Anterior cingulate cortex (tissue), 58 donors: ENCODE measurements around the gene MET.

Experiments
- DNase-seq, 58 donors: peaks; one replicate each; lab custom pipeline; 2025; lab: John Stamatoyannopoulos, UW

The MET gene

DNA sequence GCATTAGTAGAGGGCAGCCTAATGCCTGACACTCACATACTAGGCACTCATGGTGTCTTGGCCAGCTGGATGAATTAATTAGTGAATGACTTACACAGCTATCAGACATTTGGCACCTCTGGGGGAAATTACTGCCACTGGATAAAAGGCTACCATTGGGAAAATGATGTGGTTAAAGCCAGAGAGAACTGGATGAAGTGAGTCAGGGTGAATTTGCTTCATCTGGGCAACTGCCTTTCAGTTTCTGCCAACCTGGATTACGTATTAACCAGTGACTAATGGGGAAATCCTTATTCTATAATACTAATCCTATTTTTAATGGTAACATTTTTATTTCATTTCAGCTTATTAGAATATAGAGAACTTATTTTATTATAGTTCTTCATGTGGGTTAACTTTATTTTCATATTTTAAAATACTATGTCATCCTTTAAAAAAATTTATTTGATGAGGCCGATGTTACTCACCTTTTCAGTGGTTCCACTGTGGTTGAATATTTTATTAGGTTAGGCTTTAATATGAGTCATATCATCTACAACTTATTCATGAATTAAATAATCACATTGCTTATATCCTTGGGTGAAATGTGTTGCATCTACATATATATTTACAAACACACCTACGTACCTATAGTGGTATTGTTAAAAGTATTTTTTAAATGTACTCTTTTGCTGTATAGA, 104.8 kb downstream of the MET start:
- DNase-seq = peak in 1 of 58 donors; percentile 9

DNA sequence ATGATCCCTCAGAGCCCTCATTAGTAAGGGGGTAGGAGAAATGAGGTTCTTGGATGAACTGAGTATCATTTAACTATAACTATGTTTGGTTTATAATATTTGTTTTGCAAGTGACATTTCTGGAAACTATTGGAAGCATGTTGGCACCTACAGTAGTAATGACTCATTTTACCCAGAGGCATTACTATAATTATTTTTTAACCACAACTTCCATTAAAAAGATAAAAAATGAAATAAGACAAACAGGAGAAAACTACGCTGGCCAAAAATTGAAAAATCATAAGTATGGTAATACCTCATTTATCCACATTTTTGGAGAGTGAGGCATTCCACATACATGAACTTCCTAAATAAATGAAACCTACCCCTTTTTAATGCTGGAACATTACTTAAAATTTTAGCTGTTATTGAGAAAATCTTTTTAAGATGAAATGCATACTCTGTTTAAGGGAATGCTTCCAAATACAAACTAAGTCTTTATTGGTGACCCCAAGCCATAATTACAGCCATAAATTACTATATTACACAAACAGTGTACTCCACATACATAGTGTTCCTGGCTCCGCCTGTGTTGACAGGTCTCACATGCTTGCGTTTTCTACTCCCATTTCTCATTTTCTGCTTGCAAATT, 105.8 kb downstream of the MET start:
- DNase-seq = no peak

DNA sequence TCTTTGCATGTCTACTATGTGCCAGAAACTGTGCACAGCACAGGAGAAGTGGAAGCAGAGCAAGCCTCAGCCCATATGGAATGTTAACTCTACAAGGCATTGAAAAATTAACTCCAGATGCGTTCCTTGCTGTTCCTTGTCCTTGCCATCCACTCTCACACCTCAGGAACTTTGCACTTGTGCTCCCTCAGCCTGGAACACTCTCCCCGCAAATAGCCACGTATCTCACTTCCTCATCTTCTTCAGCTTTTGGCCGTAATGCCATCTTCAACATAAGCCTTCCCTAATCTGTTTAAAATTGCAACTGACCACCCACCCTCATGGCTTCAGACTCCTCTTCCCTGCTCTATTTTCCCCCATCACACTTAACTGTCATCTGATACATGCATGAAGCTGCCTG, 107.2 kb downstream of the MET start:
- no peak for DNase-seq

DNA sequence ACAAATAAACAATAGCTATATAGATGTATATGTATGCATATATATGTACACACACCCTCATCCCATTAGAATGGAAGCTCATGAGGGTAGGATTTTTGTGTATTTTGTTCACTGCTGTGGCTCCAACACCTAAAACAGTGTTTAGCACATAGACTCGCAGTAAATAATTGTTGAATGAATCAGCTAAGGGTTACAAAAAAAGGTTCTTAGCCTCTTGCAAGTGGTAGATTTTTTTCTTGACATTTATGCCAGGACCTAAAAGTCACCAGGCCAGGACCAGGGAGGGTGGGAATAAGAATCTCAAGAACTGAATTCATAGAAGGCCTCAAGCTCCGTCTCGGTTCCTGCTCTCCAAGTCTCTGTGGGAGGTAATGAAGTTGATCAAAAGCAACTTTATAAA, 107.9 kb downstream of the MET start:
- no peak for DNase-seq

DNA sequence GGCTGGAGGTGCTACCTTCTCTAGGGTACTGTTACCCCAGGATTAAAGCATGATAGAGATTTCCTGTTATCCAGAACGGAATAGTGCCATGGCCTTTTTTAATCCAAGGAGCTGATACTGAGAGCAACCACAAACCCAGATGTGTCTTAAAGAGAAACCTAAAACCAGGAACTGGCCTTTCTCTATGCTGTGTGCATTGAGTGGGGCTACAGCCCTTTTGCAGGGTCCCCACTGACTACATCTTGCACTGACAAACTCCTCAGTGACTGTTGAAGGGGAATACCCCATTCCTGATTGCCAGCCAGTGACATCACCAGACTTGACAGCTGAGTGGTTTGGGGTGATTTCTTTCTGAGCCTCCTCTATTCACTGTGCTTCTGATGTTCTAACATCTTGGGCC, 108.5 kb downstream of the MET start:
- no peak for DNase-seq

DNA sequence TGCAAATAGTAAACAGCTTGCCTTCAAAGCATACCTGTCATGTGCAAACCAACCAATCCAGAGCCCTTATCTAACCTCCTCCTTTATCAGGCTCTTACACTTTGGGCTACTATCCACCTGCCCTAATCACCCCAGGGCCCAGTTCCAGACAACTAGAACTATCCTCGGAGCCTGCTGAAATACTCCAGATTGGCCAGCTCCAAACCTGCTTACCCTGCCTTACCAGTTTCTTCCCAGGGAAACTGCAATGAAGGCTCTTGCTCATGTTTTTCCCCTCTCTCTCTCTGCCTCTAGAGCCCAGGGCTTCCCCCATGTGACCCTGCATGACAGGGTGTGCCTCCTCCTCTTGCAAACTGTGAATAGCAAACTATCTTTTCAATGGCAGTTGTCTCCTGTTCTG, 109.0 kb downstream of the MET start:
- DNase-seq = no peak

DNA sequence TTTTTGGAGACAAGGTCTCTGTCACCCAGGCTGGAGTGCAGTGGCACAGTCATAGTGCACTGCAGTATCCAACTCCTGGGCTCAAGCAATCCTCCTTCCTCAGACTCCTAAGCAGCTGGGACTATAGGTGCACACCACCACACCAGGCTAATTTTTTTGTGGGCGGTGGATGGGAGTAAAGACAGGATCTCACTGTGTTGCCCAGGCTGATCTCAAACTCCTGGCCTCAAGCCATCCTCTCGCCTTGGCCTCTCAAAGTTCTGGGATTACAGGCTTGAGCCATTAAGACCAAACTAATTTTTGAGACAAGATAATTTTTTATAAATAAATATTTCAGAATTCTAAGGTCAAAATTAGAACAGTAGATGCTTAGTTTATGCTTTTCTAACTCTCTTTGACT, 109.6 kb downstream of the MET start:
- DNase-seq = no peak

DNA sequence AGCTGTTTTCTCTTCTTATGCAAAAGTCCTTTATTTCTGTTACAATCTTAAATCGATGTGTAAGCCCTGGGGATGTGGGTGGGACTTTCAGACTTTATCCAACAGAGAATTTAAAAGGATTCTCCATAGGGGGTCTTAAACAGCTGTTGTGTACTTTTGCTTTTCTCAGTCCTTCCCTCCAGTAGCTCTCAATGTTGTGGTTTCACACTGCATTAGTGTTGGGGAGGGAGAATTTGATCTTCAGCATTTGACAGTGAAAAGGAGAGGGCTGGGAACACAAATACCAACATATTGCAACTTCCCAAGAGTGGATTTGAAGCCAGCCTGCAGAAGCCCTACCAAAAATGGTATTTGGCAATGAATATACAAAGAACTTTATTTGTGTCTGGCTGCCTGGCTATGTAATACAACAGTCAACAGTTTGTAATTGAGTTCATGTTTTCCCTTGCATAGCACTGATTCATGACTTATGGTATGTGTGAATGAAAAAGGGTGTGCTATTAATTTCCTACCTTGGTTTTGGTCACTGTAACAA, 110.2 kb downstream of the MET start:
- no peak for DNase-seq

DNA sequence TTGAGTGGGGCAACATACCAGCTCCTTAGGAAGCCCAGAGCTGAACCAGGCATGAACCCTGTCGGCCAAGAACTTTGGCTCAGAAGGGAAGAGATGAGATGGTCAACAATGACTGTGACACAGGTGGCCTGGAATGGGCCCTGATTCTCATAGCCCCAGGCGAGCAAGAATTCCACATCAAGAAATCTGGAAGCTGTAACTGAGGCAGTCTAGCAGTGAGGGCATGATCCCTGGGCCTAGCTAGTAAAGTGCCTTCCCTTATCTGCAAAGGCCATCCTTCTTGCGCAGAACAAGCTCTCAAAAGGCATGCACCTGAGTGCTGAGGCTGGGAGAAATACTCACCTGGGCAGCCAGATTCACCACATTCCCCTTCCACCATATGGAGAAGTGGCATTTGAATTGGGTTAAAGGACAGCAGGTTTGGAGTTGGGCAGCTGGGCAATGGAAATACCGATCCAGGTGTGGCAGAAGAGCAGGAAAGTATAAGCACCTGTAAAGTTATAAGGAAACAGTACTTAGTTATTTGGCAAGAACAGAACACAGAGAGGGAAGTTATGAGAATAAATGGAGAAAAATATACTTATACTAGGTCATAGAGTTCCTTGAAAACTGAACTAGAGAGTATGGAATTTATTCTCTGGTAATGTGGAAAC, 111.8 kb downstream of the MET start:
- DNase-seq = no peak

DNA sequence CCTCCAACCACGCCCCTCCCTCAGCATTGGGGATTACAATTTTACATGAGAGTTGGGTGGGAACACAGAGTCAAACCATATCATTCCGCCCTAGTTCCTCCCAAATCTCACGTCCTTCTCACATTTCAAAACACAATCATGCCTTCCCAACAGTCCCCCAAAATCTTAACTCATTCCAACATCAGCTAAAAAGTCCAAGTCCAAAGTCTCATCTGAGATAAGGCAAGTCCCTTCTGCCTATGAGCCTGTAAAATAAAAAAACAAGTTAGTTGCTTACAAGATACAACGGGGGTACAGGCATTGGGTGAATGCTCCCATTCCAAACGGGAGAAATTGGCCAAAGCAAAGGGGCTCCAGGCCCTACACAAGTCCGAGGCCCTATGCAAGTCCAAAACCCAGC, 112.7 kb downstream of the MET start:
- DNase-seq = no peak

DNA sequence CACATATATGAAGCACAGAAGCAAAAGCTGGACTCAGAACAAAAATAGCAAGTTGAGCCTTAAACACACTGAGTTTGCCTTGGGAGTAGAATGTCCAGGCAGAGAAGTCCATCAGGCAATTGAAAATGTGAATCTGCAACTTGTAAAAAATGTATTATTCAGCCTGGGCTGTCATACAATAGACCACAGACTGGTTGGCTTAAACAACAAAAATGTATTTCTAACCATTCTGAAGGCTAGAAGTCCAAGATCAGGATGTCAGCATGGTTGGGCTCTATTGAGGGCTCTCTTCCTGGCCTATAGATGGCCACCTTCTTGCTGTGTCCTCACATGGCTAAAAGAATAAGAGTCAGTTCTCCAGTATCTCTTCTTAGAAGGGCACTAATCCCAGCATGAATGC, 113.8 kb downstream of the MET start:
- DNase-seq = no peak

DNA sequence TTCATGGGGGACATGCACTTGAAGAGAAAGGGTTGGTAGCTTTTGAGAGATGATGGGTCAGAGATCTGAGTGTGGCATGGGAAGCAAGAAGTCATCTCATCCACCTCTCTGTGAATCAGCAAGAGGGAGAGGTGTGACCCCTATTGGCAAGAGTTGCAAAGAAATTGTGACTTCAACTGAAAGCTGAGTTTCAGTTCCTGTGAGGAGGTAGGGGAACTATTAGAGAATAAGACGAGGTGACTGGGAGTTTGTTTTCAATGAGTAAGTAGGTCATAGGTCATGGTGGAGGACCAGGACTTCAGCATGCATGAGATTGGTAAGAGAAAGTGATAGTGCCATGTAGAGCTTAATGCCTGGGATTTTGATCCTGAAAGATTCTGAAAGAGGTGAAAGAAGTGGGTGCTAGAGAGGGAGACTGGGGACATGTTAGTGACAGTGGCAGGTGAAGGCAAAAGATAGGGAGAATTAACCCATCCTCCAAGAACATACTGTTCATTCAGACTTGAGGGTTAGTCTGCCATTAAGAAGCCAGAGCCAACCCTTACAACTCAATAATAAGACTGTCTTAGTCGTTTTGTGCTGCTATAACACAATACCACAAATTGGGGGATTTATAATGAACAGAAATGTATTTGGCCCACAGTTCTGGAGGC, 114.9 kb downstream of the MET start:
- DNase-seq = no peak

DNA sequence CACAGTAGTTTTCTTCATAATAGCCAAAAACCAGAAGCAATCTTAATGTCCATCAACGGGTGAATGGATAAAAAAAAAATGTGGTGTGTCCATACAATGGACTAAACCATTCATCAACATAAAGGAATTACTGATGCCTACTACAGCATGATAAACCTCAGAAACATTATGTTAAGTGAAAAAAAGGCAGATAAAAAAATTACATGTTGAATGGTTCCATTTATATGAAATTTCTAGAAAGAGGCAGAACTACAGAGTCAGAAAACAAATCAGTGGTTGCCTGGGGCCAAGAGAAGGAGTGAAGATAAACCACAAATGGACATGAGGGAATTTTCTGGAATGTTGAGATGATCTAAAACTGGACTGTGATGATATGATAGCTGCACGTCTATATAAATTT, 115.9 kb downstream of the MET start:
- no peak for DNase-seq

DNA sequence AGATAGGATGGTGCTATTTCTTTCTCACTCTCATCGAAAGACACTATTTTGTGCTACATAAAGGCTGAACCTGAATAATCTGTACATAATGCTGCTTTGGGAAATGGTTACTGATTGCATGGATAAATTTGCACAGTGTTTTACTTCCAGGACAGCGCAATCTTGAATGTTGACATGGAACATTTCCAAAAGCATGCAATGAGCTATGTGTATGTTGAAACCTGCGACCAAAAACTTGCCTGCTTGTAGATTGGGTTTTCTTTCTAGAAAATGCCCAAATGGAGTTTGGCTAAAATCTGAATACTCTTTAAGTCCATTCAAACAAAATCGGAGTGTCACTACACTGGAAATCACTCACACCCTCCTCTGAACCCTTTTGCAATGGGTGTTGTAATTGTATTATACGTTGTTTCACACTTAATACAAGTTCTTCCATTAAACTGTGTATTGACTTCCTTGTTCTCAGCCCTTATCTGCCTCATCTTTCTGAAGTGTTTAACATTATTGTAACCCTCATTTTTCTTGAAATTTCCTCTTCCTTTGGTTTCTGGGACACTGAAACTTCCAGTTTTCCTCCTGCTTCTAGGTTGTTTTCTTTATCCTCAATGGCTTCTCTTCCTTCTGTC, 116.7 kb downstream of the MET start:
- DNase-seq = no peak

DNA sequence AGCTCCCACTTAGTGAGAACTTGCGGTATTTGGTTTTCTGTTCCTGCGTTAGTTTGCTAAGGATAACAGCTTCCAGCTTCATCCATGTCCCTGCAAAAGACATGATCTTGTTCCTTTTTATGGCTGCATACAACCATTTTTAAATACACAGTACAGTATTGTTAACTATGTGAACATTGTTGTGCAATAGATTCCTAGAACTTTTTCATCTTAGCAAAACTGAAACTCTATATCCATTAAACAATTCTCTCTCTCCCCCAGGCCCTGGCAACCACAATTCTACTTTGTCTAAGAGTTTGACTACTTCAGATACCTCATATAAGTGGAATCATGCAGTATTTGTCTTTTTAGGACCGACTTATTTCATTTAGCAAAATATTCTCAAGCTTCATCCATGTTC, 118.0 kb downstream of the MET start:
- DNase-seq = no peak

DNA sequence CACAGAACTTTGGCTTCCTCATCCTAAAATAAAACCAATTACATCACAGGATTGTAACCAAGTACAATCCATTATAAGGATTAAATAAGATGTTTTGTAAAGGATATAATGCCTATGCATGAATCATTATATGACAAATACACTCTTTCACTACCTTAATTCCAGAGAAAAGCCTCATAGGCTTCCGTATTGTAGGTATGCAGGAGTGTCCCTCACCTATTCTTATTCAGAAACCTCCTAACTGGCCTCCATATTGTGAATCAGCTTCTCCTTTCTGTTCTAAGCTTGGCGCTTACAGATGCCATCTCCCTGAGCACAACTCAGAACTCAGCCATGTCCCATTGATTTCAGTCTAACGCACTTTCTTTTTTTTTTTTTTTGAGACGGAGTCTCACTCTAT, 120.8 kb downstream of the MET start:
- DNase-seq = no peak

DNA sequence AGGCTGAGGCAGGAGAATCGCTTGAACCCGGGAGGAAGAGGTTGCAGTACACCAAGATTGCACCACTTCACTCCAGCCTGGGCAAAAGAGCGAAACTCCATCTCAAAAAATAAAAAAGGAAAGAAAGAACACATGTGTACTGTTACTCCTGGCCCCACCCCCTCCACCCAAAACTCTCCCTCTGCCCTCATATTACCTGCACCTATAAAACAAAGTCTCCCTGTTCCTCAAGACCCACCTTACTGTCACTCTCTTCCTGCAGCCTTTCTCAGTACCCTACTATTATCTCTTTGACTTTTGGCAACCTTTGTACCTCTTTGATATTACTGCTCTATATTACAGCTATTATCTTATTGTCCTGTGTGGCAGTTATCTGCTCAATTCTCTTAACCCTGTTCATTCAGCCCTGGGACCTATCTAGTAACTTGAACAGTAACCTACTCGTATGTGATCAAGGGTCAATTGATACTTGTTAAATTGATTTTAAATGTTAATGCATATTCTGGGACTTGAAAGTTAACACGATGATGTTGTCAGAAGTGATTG, 121.9 kb downstream of the MET start:
- no peak for DNase-seq

DNA sequence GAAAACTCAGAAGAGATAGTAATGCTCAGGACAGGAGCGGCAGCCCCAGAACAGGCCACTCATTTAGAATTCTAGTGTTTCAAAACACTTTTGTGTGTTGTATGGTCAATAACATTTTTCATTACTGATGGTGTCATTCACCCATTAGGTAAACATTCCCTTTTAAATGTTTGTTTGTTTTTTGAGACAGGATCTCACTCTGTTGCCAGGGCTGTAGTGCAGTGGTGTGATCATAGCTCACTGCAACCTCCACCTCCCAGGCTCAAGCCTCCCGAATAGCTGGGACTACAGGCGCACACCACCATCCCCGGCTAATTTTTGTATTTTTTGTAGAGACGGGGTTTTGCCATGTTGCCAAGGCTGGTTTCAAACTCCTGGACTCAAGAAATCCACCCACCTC, 124.5 kb downstream of the MET start:
- no peak for DNase-seq

DNA sequence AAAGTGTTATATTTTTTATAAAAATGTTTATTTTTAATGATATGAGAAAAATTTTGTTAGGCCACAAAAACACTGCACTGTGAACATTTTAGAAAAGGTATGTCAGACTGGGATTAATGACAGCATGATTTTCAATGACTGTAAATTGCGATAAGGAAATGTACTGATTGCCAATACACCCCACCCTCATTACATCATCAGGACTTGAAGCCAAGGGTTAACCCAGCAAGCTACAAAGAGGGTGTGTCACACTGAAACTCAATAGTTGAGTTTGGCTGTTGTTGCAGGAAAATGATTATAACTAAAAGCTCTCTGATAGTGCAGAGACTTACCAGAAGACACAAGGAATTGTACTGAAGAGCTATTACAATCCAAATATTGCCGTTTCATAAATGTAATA, 125.6 kb downstream of the MET start:
- DNase-seq = no peak

DNA sequence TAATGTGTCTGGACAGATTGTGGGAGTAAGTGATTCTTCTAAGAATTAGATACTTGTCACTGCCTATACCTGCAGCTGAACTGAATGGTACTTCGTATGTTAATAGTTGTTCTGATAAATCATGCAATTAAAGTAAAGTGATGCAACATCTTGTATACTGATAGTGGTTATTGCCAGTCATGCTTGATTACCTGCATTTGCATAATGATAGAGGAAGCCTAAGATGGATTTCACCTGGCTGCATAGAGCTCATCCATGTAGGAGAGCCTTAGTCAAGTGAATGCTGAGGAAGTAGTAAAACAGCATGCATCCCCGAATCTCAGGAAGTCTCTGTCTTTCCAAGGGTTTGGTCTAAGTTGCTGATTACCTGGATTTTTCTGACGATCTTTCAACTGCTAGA, 126.2 kb downstream of the MET start:
- DNase-seq = no peak

DNA sequence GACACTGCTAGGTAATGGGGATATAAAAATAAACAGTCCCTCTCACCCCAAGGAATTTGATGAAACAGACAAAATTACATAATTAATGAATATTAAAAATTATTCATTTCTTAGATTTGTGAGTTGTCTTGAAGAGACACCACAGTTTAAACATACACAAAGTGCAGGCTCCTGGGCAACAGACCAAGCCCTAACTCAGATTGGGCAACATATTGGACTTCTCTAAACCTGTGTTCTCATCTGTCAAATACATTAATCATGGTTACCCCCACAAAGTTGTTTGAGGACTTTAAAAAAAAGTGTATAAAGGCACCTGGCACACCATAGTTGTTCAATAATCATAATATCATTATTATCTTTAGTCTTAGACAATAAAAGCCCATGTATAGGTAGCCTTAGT, 127.9 kb downstream of the MET start:
- DNase-seq = no peak
